ENCODE data around the gene VAX1.
"Not testable (repeated sequence)": the region's sequence is repeated elsewhere in the genome, so short reads cannot be mapped to it uniquely, and the experiment has no call there.

VAX1 gene

DNA sequence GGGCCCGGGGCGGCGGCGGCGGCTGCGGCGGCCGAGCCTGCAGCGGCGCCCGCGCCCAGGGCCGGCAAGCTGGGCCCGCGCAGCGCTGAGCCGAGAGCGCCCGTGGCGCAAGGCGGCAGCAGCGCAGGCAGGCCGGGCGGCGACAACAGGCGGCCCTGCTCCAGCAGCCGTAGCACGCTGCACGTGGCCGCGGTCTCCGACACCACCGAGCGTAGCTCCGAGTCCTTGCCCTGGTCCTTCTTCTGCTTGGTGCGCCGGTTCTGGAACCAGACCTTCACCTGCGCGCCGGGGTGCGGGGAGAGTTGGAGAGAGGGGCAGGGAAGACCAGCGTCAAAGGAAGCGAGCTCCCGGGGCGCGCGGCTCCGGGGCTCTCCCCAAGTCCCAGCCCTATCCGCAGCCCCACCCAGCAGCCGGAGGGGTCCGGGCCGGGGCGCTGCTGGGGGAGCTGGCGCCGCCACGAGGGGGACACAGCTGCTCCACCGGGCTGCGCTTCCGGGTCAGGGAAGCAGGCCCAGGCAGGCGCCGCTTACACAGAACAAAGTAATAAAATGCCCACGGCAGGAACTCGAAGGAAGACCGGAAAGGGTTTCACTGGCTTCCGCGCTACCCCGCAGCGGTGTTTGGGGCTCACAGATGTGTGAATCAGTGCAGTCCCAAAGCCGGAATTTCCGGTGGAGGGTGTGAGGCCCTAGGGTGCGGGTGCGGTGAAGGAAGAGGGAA, 3.6 kb downstream of the VAX1 start:
- no peak for DNase-seq

DNA sequence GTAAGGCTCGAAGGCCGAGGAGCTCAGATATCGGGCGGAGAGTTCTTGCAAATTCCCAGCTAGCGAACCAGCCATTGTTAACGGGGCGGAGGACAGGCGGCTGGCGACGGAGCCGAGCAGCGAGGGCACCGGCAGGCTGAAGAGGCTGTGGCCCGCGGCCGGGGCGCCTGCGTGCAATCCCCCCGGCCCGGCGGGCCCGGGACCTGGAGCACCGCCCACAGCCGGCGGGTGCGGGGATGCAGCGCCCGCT, 4.1 kb downstream of the VAX1 start:
- DNase-seq = no peak

DNA sequence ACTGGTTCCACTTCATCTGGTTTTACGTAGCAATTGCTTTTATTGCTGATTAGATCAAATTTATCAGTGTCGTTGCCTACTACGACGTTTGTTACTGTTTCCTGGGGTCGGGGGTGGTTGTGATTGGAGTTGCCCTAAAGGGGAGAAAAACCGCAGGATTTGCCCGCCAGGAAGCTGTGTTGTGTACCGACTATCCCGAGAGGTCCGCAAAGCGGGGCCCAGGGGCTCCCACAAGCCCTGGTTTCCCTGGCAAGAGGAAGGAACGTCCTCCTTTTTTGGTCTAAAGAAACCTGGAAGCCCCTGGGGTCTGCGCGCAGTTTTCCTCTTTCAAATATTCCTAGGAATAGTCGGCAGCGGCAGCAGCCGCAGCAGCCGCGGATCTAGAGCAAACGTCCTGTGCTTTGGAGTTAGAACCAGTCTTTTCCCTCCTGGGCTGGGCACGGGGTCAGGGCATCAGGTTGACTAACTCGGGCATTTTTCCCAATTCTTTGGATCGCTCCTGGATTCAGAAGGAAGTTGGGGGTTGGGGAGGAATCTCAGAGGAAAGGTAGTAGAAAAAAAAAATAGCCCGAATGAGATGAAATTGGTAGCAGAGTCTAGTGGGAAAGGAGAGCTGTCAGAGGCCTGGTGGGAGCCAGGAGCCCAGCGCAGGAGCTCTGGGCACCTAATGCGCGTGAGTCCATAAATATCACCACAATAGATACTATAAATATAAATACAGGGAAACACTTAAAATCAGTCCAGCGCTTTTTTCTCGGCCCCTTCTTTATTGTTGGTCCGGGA, 4.6 kb downstream of the VAX1 start:
- no peak for DNase-seq

DNA sequence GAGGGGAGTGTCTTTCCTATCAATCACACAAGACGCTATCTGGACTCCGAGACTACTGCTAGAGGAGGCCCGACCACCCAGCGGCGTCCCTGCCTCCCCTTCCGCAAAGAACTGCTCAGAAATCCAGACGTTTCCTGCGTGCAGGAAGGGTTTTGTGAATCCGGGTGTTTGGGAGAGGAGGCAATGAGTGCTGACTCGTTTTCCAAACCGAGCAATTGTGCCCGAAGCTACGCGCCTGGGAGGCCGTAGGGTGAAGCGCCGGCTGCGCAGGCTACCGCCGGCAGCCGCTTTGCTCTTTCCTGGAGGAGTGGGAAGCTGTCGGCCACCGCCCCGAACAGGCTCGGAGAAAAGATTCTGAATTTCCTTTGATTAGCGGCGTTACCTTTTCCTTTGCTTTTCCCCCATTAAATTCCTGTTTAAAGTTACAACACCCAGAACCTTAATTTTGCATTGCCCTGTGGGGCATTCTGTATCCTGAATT, 5.3 kb downstream of the VAX1 start:
- no peak for DNase-seq

DNA sequence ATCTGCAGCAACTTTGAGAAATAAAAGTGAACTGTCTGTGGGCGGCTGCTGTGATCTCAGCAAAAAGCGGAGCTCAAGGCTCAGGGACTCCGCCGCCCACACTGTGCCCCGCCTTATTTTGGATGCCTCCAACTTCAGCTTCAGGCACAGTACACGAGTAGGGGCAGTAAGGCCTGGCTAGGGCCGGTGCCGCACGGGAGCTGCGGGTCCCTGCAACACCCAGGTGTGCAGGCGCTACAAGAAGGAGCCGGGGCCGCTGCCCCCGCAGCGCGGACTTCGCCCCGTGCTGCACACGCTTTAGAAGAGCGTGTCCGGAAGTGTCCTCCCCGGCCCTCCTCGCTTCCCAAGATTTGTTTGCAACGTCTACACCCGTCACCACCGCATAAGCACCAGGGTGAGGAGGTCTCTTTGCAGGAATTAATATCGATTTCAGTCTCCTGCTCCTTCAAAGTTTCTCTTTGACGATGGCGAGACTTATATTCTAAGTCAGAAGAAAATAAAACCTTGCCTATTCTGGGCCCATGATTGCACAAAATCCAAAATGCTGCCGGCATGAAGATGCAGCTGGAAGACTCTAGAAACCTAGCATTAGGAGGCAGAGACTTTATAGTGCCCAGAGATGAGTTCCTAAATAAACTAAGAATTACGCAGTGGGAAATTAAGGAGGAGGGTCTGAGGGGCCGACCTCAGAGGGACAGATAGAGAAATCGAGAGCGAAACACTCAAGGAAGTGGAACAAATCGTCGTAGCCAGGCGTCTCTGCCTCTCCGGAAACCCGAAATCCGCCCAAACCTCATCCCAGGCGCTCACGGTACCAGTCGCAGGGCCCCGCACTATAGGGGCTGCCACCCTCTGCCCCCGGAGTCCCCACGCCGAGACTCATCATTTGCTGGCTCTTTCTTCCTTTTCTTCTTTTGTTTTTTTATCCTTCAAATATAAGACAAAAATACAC, 6.4 kb downstream of the VAX1 start:
- no peak for DNase-seq

DNA sequence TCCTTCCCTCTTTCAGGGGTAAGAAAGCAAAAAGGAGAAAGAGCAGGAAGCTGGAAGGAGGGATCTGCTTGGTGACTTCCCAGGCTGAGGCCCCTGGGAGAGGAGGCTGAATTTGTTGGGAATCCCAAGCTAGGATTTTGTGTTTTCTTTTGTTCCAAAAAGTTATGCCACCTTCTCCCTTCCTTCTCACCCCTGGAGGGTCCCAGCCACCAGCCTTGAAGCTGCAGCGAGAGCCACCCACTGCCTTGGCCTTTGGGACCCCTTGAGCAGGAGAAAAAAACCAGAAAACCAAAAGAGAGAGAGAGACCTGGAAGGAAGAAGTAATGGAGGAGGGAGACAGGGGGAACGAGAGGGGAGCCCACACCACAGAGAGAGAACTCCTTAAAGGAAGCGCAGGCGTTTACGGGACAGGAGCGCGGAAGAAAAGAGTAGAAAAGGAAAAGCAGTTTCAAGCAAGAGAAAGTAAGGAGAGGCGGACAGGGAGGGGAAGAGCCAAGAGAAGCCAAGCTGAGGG, 7.2 kb downstream of the VAX1 start:
- no peak for DNase-seq

DNA sequence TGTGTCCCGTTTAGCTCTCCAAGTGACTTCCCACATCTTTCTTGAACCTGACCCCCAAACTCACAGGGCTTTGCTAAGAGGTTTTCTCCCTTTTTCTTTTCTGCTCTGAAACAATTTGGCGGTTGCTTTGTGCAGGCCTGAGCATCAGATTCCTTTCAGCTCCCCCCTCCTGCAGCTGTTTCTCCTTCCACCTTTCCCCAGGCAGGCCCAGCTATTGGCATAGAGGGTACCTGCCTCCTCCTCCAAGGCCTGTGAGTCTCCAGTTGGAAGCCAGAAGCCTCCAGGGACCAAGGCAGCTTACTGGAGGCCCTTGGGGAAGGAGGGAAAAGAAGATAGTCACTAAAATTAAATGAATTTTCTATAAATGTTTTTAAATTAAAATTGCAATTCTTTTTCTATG, 7.7 kb downstream of the VAX1 start:
- DNase-seq = no peak

DNA sequence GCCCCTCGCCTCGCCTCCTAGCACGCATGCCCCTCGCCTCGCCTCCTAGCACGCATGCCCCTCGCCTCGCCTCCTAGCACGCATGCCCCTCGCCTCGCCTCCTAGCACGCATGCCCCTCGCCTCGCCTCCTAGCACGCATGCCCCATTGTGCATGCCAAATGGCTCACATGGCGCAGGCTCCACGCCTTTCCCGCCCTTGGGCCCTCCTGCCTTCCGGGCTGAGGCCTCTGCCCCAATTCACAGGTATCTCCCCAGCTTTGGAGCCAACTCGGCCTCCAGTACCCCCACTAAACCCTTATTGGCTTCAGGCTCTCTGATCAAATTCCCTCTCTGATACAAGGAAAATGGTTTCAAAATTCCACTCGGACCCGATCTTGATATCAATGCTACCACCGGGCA, 11.4 kb downstream of the VAX1 start:
- not testable (repeated sequence) for DNase-seq

DNA sequence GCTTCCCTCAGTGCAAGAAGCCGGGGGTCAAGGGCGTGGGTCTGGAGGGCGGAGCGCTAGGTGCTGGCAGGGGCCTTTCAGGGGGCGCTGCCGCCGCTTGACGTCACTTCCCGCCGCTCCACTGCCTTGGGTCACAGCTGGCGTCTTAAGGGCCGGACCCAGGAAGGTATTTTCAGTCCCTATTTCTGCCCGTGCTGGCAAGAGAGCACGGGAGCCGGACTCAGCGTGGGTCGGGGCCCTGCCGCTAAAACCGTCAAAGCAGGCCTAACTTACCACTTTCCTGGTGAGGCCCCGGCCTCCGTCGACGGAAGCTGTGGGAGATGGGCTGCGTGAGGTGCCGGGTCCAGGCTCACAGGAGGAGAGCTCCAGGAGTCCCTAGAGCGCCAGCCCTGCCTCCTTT, 12.0 kb downstream of the VAX1 start:
- no peak for DNase-seq

DNA sequence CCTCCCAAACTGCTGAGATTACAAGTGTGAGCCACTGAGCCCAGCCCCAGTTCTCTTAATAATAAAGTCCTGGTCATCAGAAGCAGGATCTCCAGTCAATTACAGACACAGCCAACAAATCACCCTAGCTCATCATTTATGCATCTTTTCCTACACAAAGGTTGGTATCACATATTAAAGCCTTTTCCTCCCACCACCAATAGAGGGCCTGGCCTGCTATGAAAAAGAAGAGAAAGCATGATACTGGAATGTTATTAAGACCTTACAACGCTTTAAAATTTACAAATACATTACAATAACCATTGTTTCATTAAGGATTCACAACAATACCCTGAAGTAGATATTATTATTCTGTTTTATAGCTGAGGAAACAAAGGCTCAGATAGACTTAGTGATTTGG, 25.9 kb downstream of the VAX1 start:
- no peak for DNase-seq

DNA sequence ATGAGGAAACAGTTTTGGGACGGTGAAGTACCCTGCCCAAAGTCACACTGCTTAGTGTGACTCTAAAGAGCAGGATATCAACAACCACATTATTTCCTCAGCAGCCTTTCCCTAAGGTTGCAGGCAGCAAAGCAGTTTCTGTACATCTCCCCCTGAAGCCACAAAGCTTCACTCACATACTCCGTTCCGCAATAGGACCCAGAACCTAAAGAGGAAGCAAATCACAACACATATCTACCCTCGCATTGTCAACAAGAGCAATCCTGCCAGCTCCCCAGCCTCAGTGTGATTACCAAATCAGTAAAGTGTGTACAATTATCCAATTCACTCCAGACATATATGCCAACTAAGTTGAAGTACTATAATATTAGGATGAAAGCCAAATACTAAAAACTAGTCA, 30.8 kb downstream of the VAX1 start:
- DNase-seq = no peak

DNA sequence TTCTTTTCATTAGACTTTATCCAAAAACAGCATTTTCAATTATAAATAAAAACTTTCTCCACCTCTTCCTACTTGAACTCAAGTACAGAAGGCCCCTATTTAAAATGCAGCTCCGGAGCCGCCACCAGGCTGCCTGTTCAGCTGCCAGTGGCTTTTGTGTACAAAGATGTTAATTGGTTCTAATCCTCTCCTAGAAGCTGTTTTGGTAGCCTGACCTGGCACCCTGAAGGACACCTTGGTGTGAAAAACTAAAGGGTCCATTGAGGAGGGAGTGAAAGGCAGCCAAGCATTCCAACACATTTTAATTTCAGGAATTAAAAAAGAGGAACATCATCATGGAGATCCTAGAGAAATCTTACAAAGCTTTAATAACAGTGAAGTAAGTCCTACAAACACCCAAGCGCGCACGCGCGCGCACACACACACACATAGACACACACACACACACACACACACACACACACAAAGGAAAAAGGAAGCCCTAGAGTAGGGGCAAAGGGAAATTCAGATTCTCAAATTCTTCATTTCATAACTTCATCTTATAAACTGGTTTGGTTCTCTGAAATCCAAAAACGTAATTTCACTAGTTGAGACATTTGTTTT, 41.4 kb downstream of the VAX1 start:
- DNase-seq = no peak

DNA sequence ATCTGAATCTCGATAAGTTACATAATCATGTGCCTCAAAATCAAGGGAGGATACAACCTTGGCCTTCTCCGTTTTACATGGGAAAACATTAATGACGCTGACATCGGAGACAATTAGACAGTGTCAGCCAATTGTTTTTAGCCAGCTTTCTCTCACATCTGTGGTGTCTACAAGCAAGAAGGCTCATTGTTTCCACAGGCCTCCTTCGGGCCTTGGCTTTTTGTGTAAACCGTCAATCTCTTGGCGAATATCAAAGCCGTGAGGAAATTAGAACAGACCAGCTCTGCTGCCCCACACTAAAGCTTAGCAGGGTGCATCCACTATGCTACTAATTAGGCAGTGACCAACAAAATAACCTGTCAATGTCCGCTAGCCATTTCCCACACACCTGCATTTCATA, 43.2 kb downstream of the VAX1 start:
- DNase-seq = no peak

DNA sequence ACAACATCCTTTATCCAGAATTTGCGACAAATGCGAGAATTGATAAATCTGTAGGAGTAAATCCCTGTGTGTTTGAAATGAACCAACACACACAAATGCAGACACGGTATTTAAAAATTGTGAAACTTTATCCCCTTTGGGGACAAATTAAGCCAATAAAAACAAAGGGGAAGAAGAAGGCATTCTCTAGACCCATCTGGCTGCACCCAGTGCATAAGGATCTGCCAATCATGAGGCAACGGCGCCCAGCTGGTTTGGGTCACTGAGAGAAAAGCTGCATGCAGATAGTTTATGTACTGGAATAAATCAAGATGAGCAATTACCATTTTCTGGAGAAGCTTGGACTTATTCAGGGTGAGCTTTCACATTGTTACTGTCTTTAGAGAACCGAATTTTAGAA, 45.7 kb downstream of the VAX1 start:
- no peak for DNase-seq

DNA sequence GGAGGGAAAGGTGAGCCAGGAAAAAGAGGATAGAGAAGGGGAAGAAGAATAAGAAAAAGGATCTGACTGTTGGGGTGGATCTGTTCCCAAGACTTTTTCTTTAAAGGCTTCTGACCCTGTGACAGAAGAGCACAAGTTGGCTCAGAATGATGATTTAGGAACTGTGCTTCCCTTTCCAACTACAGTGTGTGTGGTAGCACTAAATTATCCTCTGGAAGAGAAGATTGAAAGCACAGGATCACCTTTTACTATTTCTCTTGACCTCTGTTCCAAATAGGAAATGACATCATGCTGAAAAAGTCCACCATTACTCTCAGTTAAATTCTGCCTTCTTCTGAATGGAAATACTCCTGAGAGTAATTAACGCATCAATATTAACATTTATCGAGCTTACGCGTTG, 47.2 kb downstream of the VAX1 start:
- no peak for DNase-seq

DNA sequence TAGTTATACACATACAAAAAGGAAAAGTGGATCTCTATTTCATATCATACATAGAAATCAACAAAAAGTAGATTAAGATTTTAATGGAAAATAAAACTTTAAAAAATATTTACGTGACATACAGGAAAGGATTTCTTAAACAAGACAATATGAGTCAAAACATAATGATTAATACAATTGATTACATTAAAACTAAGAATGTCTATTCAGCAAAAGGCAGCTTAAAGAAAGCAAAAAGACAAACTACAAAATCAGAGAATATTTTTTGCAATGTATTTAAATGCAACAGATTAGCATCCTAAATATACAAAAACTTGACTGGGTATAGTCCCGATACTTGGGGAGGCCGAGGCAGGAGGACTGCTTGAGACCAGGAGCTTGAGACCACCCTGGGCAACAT, 50.5 kb downstream of the VAX1 start:
- DNase-seq = no peak

DNA sequence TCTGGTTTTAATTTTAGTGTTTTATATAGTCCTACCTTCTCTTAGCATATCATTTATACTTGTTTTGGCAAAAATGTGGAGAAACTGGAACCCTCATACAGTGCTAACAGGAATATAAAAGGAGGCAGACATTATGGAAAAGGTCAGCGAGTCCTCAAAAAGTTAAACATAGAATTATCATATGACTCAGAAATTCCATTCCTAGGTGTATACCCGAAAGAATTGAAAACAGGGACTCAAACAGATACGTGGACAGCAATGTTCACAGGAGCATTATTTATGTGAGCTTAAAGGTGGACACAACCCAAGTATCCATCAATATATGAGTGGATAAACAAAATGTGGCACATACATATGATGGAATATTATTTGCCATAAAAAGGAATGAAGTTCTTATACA, 51.5 kb downstream of the VAX1 start:
- DNase-seq = no peak

DNA sequence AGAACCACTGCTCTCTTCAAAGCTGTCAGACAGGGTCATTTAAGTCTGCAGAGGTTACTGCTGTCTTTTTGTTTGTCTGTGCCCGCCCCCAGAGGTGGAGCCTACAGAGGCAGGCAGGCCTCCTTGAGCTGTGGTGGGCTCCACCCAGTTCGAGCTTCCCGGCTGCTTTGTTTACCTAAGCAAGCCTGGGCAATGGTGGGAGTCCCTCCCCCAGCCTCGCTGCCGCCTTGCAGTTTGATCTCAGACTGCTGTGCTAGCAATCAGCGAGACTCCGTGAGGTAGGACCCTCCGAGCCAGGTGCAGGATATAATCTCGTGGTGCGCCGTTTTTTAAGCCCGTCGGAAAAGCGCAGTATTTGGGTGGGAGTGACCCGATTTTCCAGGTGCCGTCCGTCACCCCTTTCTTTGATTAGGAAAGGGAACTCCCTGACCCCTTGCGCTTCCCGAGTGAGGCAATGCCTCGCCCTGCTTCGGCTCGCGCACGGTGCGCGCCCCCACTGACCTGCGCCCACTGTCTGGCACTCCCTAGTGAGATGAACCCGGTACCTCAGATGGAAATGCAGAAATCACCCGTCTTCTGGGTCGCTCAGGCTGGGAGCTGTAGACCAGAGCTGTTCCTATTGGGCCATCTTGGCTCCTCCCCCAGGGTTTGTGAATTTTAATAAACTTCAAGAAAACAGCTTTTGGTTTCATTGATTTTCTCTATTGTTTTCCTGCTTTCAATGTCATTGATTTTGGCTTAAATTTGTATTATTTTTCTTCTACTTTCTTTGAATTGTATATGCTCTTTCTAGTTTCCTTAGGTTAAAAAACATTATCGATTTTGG, 53.4 kb downstream of the VAX1 start:
- DNase-seq = not testable (repeated sequence)

Data from CD4-positive, alpha-beta T cell treated with Interleukin-15 for 1 hour (primary cell).